ENCODE data around the gene MAPK4.
"Not testable (repeated sequence)": the region's sequence is repeated elsewhere in the genome, so short reads cannot be mapped to it uniquely, and the experiment has no call there.

Gene MAPK4

GRCh38 chr18:50769463-50769862, 209.6 kb downstream of the MAPK4 start:
- DNase-seq: no peak

GRCh38 chr18:50775207-50775606, 215.3 kb downstream of the MAPK4 start:
- no peak for DNase-seq

- no peak for DNase-seq
Observed at GRCh38 chr18:50775726-50776125, 215.8 kb downstream of the MAPK4 start.

- DNase-seq: no peak
Observed at GRCh38 chr18:50776383-50776782, 216.5 kb downstream of the MAPK4 start.

- not testable (repeated sequence) for DNase-seq
Observed at GRCh38 chr18:50779021-50779420, 219.1 kb downstream of the MAPK4 start.
